ENCODE data around the gene LTBP1.

The LTBP1 gene

GRCh38 chr2:33236482-33237385 is 290.0 kb downstream of the LTBP1 start:
- no peak for DNase-seq

GRCh38 chr2:33238111-33238510 is 291.4 kb downstream of the LTBP1 start:
- DNase-seq: no peak

GRCh38 chr2:33240178-33240577 is 293.4 kb downstream of the LTBP1 start:
- DNase-seq: no peak

GRCh38 chr2:33241072-33241471 is 294.3 kb downstream of the LTBP1 start:
- DNase-seq: no peak

- no peak for DNase-seq
These were observed 294.8 kb downstream of the LTBP1 start for GRCh38 chr2:33241581-33241980.

- no peak for DNase-seq
These were observed 296.1 kb downstream of the LTBP1 start for GRCh38 chr2:33242845-33243244.

- DNase-seq: no peak
These were observed 299.7 kb downstream of the LTBP1 start for GRCh38 chr2:33246432-33246831.

- no peak for DNase-seq
These were observed 300.6 kb downstream of the LTBP1 start for GRCh38 chr2:33247365-33247764.

- DNase-seq: no peak
These were observed 303.8 kb downstream of the LTBP1 start for GRCh38 chr2:33250417-33251029.

- no peak for DNase-seq
These were observed 309.5 kb downstream of the LTBP1 start for GRCh38 chr2:33256162-33256755.

- no peak for DNase-seq
These were observed 311.6 kb downstream of the LTBP1 start for GRCh38 chr2:33258387-33258786.

- DNase-seq: no peak
These were observed 315.3 kb downstream of the LTBP1 start for GRCh38 chr2:33262097-33262496.

- DNase-seq: no peak
These were observed 318.0 kb downstream of the LTBP1 start for GRCh38 chr2:33264766-33265165.

- DNase-seq: no peak
These were observed 319.0 kb downstream of the LTBP1 start for GRCh38 chr2:33265584-33266338.

- DNase-seq: no peak
These were observed 319.7 kb downstream of the LTBP1 start for GRCh38 chr2:33266467-33266866.

- DNase-seq: no peak
These were observed 320.3 kb downstream of the LTBP1 start for GRCh38 chr2:33267043-33267442.

- no peak for DNase-seq
These were observed 321.0 kb downstream of the LTBP1 start for GRCh38 chr2:33267756-33268155.

GRCh38 chr2:33268246-33268831 is 321.6 kb downstream of the LTBP1 start:
- DNase-seq: no peak

- DNase-seq: no peak
These were observed 325.2 kb downstream of the LTBP1 start for GRCh38 chr2:33272001-33272400.

- no peak for DNase-seq
These were observed 326.7 kb downstream of the LTBP1 start for GRCh38 chr2:33273479-33273878.

- no peak for DNase-seq
These were observed 327.8 kb downstream of the LTBP1 start for GRCh38 chr2:33274524-33274923.

- DNase-seq: no peak
These were observed 329.1 kb downstream of the LTBP1 start for GRCh38 chr2:33275689-33276444.
